Activated effector memory CD4-positive, alpha-beta T cell treated with Interleukin-2 at 50 U/mL for 16 hours (primary cell): ENCODE results near the gene PRELP.
"Not testable (repeated sequence)": the region's sequence is repeated elsewhere in the genome, so short reads cannot be mapped to it uniquely, and the experiment has no call there.

Experiments
- DNase-seq: peaks from one replicate; pipeline ENCODE4 v3.0.0-alpha.2; 2020

Gene PRELP

DNA sequence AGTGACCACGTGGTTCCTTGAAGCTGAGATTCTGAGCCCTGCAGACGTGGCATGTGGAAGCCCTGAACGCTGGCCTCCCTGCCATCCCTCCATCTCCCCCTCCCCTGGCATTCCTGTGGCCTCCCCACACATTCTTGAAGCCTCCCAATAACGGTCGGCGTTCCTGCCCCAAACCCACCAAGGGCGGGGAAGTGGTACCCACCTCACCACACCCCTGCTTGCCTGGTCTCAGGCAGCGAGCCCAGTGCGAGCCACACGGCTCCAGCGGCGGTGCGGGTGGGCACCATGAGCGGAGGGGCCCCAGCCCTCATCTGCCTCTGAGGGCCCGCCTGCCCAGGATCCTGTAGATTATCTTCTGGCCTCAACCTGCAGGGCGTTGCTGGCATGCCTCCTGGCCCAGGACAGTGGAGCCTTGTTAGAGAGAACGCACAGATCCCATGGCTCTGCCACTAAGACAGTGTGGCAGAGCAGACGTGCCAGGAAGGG, 20.6 kb upstream of the PRELP start:
- DNase-seq, result no peak

- no peak for DNase-seq
These were observed 19.9 kb upstream of the PRELP start for GRCh38 chr1:203455706-203456105.

DNA sequence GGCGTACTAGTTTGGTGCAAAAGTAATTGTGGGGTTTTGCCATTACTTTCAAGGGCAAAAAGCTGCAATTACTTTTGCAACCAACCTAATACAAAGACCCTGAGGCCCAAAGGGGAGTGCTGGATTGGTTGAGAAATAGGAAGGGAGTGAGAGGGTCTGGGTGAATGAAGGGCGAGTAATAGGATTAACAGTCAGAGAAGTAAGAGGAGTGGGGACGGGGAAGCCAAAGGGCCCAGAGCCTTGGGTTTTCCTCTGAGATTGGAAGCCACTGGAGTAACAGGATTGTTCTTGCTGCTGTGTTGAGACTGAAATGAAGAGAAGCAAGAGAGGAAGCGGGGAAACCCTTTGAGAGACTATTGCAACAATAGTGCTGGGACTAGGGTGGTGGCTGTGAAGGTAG, 19.0 kb upstream of the PRELP start:
- DNase-seq, result no peak

GRCh38 chr1:203458078-203458477, 17.5 kb upstream of the PRELP start:
- no peak for DNase-seq

- DNase-seq, result no peak
These were observed 15.9 kb upstream of the PRELP start for GRCh38 chr1:203459671-203460201.

- no peak for DNase-seq
These were observed 13.9 kb upstream of the PRELP start for GRCh38 chr1:203461717-203462116.

DNA sequence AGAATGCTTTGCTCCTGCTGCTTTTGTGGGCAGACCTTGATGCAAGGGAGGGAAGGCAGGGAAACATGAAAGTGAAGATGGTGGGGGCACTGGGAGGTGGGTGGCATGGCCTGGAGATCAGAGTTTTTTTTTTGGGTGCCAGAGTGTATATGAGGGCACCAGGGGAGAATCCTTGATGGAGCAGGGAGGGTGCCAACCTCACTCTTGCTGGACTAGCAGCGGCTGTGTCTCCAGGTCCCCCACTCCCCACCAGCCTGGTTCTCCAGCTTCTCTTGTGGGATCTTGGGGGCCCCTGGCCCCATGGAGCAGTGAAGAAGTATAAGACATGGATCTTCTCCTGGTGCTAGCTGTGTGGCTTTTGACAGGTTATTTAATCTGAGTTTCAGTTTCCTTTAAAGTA, 13.5 kb upstream of the PRELP start:
- no peak for DNase-seq

GRCh38 chr1:203462878-203463277, 12.7 kb upstream of the PRELP start:
- no peak for DNase-seq

DNA sequence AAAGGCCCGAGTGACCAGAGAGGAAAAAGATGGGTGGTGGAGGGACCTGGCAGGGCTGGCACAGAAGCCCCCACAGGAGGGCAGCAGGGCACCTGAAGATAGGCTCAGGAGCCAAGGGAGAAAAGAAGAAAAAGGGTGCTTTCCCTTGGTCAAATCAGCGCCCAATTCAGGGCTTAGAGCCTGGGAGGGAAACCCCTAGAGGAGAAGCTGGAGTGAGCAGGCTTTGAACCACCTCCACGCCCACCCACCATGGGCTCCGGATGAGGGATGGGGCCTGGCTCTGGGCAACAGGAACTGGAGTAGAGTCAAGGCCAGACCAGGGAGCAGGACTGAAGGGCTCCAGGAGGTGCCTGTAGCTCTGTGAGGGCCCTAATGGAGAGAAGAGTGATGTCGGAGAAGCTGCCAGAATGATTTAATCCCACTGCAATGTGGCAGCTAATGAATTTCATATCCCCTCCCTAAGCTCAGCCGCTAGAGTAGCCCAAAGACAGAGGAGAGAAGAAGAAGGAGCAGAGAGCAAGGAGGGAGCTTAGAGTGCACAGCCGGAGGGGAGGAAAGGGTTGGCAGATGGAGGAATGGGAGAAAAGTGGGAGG, 12.0 kb upstream of the PRELP start:
- no peak for DNase-seq

- no peak for DNase-seq
These were observed 11.4 kb upstream of the PRELP start for GRCh38 chr1:203464226-203464625.

- no peak for DNase-seq
These were observed 10.9 kb upstream of the PRELP start for GRCh38 chr1:203464743-203465142.

GRCh38 chr1:203465146-203465798, 10.3 kb upstream of the PRELP start:
- DNase-seq, result no peak

GRCh38 chr1:203465948-203466347, 9.7 kb upstream of the PRELP start:
- no peak for DNase-seq

GRCh38 chr1:203466906-203467549, 8.6 kb upstream of the PRELP start:
- not testable (repeated sequence) for DNase-seq

- DNase-seq, result no peak
These were observed 8.1 kb upstream of the PRELP start for GRCh38 chr1:203467550-203467921.

- DNase-seq, result no peak
These were observed 7.3 kb upstream of the PRELP start for GRCh38 chr1:203468326-203468725.

GRCh38 chr1:203470240-203470639, 5.4 kb upstream of the PRELP start:
- no peak for DNase-seq

- DNase-seq, result no peak
These were observed 3.8 kb upstream of the PRELP start for GRCh38 chr1:203471841-203472240.

GRCh38 chr1:203473281-203473680, 2.3 kb upstream of the PRELP start:
- no peak for DNase-seq

- no peak for DNase-seq
These were observed 1.8 kb upstream of the PRELP start for GRCh38 chr1:203473781-203474305.

DNA sequence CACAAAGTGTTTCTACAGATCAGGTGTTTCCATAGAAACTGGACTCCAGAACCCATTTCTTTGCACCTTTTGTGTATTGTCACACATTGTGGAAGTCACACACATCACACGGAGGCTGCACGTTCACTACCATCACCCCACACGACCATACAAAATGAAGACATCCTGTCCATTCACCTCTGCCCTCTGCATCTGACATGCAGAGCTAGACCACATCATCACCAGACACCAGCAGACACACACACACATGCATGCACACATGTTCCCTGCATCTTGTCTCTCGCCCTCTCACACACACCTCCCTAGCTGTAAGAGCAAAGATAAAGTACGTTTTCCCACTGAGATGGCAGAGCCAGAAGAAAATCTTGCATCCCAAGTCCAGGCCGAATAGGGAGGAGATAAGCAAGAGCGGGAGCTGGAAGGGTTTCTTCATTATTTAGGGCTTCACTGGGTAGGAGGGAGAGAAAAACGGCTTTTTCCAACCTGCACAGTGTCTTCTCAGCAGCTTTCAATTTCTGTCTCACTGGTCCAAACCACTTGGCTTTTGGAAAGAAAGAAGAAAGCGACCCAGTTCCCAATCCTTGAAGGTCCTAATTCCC, 709 bp downstream of the PRELP start:
- no peak for DNase-seq

DNA sequence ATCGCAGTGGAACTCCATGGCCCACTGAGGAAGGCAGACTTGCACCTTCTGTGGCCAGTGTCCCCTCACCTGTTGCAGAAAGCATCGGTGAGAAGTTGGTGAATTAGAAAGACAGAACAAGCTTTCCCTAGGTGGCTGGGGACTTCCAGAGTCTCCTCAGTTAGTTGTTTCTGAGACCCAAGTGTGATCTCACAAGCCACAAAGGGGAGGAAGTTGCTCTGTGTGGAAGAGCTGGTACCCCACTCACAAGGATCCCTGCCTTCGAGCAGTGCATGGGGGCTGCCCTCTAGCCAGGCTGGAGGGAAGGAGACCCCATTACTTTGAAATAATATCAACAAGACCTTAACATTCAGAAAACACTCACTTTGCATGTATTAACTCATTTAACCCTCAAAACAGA, 2.1 kb downstream of the PRELP start:
- no peak for DNase-seq

- no peak for DNase-seq
These were observed 2.6 kb downstream of the PRELP start for GRCh38 chr1:203478231-203478630.

DNA sequence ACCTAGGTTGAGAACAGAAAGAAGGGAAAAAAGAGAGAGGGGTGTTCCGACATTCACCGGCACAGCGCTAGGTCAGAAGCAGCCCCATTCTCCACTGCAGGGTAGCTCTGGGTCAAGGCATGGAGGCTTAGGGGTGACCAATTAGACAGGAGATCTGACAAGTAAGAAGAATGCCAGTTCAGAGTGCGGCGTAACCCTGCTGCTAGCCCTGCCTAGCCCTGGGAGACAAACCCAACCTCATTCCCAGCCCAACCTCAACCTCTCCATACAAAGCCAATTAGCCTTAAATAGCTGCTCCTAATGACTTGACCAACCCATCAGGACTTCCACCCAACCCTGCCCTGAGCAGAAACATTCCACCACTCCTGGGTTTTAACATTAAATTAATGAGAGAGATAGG, 3.4 kb downstream of the PRELP start:
- DNase-seq, result no peak
